Tongue (tissue), 2 donors: ENCODE measurements around the gene DESI2. TPM values are rescaled to one million over a fixed set of nuclear protein-coding genes. Genes with fewer than 3 reads are reported as not detected.
"Not testable (repeated sequence)": the region's sequence is repeated elsewhere in the genome, so short reads cannot be mapped to it uniquely, and the experiment has no call there.

ENCODE experiments used
- DNase-seq: peaks from one replicate; pipeline ENCODE4 v3.0.0-alpha.2; 2015
- total RNA-seq: library from RNA; depleted of rRNA; stranded (reverse); fragments of >200 nt; gene quantifications from one replicate; pipeline ENCODE4 v1.2.3, GENCODE V29; 2014

Gene DESI2
- total RNA-seq, 1 donor from 2014 or later, result 75.1 TPM

- DNase-seq, result no peak
Measured at GRCh38 chr1:244705261-244706234, 52.6 kb downstream of the DESI2 start.

GRCh38 chr1:244709076-244709475, 56.1 kb downstream of the DESI2 start:
- no peak for DNase-seq

GRCh38 chr1:244709476-244710368, 56.8 kb downstream of the DESI2 start:
- DNase-seq, result no peak

GRCh38 chr1:244710474-244711062, 57.6 kb downstream of the DESI2 start:
- DNase-seq, result no peak

GRCh38 chr1:244712669-244713068, 59.7 kb downstream of the DESI2 start:
- no peak for DNase-seq

- DNase-seq, result no peak
Measured at GRCh38 chr1:244713332-244713731, 60.4 kb downstream of the DESI2 start.

GRCh38 chr1:244727871-244728474, 75.0 kb downstream of the DESI2 start:
- no peak for DNase-seq

- peak; percentile 65 for DNase-seq
Measured at GRCh38 chr1:244730153-244730933, 77.4 kb downstream of the DESI2 start.

GRCh38 chr1:244730934-244731434, 78.1 kb downstream of the DESI2 start:
- no peak for DNase-seq

GRCh38 chr1:244731651-244732050, 78.7 kb downstream of the DESI2 start:
- DNase-seq, result no peak

- no peak for DNase-seq
Measured at GRCh38 chr1:244732851-244733450, 80.0 kb downstream of the DESI2 start.

- no peak for DNase-seq
Measured at GRCh38 chr1:244735404-244735803, 82.5 kb downstream of the DESI2 start.

GRCh38 chr1:244735876-244736561, 83.1 kb downstream of the DESI2 start:
- no peak for DNase-seq

- not testable (repeated sequence) for DNase-seq
Measured at GRCh38 chr1:244739140-244739539, 86.2 kb downstream of the DESI2 start.

- DNase-seq, result not testable (repeated sequence)
Measured at GRCh38 chr1:244740027-244740617, 87.2 kb downstream of the DESI2 start.

GRCh38 chr1:244741692-244742091, 88.8 kb downstream of the DESI2 start:
- DNase-seq, result no peak

GRCh38 chr1:244749230-244750016, 96.5 kb downstream of the DESI2 start:
- DNase-seq, result no peak

GRCh38 chr1:244751271-244751895, 98.5 kb downstream of the DESI2 start:
- DNase-seq, result no peak
